ENCODE measurements around the gene ENTPD1. TPM values are rescaled to one million over a fixed set of nuclear protein-coding genes. Genes with fewer than 3 reads are reported as not detected.
"Not testable (repeated sequence)": the region's sequence is repeated elsewhere in the genome, so short reads cannot be mapped to it uniquely, and the experiment has no call there.

Gene ENTPD1
- total RNA-seq, 2 experiments from 2014 or later, result 4.4 to 4.6 TPM

DNA sequence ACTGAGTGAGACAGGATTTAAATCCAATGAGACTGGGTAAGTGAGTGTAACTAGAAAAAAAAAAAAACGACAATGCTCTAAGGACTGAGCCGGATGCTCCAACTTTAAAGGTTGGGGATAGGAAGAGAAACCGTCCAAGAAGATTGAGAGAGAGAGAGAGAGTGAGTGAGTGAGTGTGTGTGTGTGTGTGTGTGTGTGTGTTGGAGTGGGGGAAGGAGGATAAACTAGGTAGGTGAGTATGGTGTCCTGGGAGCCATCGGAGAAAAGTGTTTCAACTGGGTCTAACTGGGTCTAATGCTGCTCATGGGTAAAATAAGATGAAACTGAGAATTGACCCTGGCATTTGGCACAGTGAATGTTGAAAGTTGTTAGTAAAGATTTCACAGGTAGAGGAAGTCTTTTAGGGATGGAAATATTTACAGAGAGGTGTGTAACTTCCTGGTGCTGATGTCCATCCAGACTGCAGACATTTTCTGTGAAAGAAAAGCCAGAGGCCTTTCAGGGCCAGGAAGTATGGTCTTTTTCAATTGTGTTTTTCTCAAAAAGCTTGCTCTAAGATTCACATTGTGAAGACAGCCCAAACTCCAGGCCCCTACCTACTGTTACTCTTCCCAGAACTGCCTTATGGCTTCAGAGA lies 14.2 kb downstream of the ENTPD1 start:
- intact Hi-C loops (cut with micrococcal nuclease), result no loop called here
- Mint-ChIP-seq H3K27me3 (peaks cover 7% of the 10 kb centered on the region), H3K27ac (no peak overlapping the region), H3K4me1 (ENCODE audit: low read depth) (no peaks in the 10 kb centered on the region), H3K36me3 (ENCODE audit: low read depth) (no peaks in the 10 kb centered on the region), H3K9me3 (peaks cover 1% of the 10 kb centered on the region), H3K4me3 (no peak overlapping the region)
- CTCF ChIA-PET, result no interaction called here
- no peak for ATAC-seq
- TF ChIP-seq, protein P1, sequence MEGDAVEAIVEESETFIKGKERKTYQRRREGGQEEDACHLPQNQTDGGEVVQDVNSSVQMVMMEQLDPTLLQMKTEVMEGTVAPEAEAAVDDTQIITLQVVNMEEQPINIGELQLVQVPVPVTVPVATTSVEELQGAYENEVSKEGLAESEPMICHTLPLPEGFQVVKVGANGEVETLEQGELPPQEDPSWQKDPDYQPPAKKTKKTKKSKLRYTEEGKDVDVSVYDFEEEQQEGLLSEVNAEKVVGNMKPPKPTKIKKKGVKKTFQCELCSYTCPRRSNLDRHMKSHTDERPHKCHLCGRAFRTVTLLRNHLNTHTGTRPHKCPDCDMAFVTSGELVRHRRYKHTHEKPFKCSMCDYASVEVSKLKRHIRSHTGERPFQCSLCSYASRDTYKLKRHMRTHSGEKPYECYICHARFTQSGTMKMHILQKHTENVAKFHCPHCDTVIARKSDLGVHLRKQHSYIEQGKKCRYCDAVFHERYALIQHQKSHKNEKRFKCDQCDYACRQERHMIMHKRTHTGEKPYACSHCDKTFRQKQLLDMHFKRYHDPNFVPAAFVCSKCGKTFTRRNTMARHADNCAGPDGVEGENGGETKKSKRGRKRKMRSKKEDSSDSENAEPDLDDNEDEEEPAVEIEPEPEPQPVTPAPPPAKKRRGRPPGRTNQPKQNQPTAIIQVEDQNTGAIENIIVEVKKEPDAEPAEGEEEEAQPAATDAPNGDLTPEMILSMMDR (IDR thresholded peaks at IDR 0.05), result no peak
- POLR2A ChIA-PET, result no interaction called here
- DNase-seq, result no peak

DNA sequence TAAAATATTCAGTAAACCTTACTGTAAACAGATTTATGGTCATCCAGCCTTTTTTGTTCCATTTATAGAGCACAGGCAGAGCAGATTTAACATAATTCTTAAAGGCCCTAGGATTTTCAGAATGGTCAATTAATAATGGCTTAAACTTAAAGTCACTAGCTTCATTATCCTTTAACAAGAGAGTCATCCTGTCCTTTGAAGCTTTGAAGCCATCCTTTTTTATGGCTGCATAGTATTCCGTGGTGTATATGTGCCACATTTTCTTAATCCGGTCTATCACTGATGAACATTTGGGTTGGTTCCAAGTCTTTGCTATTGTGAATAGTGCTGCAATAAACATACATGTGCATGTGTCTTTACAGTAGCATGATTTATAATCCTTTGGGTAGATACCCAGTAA lies 17.5 kb downstream of the ENTPD1 start:
- H3K36me3 Mint-ChIP-seq (ENCODE audit: low read depth); ATAC-seq; POLR2A ChIA-PET; H3K4me3 Mint-ChIP-seq; H3K9me3 Mint-ChIP-seq; DNase-seq; intact Hi-C loops (cut with micrococcal nuclease); H3K27ac Mint-ChIP-seq; H3K4me1 Mint-ChIP-seq (ENCODE audit: low read depth): not testable (repeated sequence)
- CTCF ChIA-PET, result interaction anchor here (1.0 kb wide), 1 partner anchor 18 kb away, joined by 3 read pairs; the partner anchor contains the start of gene ENTPD1
- peaks cover 12% of the 10 kb centered on the region for H3K27me3 Mint-ChIP-seq

DNA sequence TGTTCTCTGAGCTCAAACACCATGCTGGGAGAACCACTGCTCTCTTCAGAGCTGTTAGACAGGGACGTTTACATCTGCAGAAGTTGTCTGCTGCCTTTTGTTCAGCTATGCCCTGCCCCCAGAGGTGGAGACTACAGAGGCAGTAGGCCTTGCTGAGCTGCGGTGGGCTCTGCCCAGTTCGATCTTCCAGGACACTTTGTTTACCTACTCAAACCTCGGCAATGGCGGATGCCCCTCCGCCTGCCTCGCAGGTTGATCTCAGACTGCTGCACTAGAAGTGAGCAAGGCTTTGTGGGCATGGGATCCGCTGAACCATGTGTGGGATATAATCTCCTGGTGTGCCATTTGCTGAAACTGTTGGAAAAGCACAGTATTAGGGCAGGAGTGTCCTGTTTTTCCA lies 21.7 kb downstream of the ENTPD1 start:
- DNase-seq; POLR2A ChIA-PET; intact Hi-C loops (cut with micrococcal nuclease); CTCF ChIA-PET; H3K9me3 Mint-ChIP-seq; H3K4me3 Mint-ChIP-seq; ATAC-seq; H3K4me1 Mint-ChIP-seq (ENCODE audit: low read depth); H3K36me3 Mint-ChIP-seq (ENCODE audit: low read depth); H3K27ac Mint-ChIP-seq: not testable (repeated sequence)
- H3K27me3 Mint-ChIP-seq, result peaks cover 25% of the 10 kb centered on the region

DNA sequence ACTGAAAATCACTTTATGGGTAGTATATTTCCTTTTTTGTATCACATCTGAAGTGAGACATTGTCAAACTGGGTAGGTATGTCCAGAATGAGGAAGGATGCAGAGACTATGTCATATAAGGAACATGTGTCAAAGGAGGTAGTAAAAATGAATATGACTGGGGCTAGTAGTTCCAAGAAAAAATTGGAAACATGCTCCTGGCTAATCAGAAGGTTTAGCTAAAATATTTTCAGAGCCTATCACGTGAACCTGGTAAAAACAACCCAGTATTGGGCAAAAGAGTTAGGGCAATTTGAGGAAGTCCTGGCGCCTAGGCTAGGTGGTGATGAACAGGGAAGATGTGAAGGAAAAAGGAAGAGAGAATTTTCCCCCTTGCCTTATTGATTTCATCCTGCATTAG lies 26.4 kb downstream of the ENTPD1 start:
- DNase-seq (no peak), ATAC-seq (no peak)
- ChIA-PET CTCF (interaction anchor here (1.7 kb wide), 1 partner anchor 88 kb away, joined by 7 read pairs; the partner anchor contains the start of gene TCTN3), POLR2A (no interaction called here)
- Mint-ChIP-seq H3K4me3 (no peak overlapping the region), H3K4me1 (ENCODE audit: low read depth) (peaks cover 3% of the 10 kb centered on the region), H3K36me3 (ENCODE audit: low read depth) (no peaks in the 10 kb centered on the region), H3K27ac (no peak overlapping the region), H3K9me3 (no peaks in the 10 kb centered on the region), H3K27me3 (peaks cover 18% of the 10 kb centered on the region)
- intact Hi-C loops (cut with micrococcal nuclease), result no loop called here
- TF ChIP-seq, protein P1 (IDR thresholded peaks at IDR 0.05), result no peak

DNA sequence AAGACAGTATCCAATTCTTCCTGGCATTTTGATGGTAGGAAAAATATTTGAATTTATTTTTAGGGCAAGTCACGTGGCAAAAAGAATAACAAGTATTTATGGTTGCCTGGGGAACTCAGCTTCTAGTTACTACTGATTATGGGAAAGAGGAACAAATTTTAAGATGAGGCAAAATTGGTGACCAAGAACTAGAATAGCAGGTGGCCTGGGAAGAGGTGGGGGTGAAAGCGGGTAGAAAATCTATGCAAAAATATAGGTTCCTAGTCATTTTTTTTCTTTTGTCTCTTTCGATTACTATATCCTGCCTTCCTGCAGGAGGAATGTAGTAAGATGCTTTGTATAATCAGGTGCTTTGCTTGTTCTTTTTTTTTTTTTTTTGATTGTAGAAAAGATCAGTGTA lies 27.8 kb downstream of the ENTPD1 start:
- ATAC-seq (no peak), DNase-seq (no peak)
- CTCF ChIA-PET, result no interaction called here
- TF ChIP-seq, protein P1 (IDR thresholded peaks at IDR 0.05), result no peak
- Mint-ChIP-seq H3K4me3 (no peak overlapping the region), H3K4me1 (ENCODE audit: low read depth) (peaks cover 3% of the 10 kb centered on the region), H3K36me3 (ENCODE audit: low read depth) (no peaks in the 10 kb centered on the region), H3K27me3 (peaks cover 16% of the 10 kb centered on the region), H3K9me3 (no peaks in the 10 kb centered on the region), H3K27ac (no peak overlapping the region)
- intact Hi-C loops (cut with micrococcal nuclease), result no loop called here
- POLR2A ChIA-PET, result interaction anchor here (0.6 to 0.7 kb wide), 3 partner anchors 15 to 156 kb away, joined by 3 read pairs; no protein-coding TSS in a partner anchor

DNA sequence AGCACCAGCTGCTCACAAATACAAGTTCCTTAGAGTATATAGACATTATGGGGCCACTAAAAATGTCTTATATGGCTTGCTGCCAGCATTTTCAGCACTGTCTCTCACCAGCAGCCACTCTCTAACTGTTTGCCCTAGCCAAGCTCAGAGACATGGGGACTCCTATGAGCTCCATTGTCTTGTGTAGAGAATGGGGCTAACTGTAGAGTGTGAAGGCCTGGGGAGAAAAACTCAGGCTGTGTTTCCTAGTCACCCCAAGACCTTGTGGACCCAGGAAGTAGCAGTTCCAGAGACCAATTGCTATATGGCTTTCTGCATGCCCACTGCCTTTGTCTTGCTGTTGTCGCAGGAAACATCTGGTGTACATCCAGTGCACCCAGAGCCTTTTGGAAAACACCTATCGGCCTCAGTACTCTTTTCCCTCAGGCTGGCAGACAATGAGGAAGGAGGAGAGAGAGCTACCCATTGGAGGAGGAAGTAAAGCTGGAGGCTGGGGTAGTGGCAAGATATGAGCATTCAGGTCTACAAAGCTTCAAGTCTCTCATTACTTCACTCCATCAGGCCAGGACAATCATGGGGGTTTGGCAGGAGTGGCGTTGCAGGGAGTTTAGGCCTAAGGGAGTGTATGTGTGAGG lies 28.4 kb downstream of the ENTPD1 start:
- H3K27me3 Mint-ChIP-seq, result peaks cover 14% of the 10 kb centered on the region
- no peak overlapping the region for H3K4me3 Mint-ChIP-seq
- TF ChIP-seq, protein P1 (IDR thresholded peaks at IDR 0.05), result no peak
- H3K27ac Mint-ChIP-seq, result no peak overlapping the region
- ATAC-seq (no peak), DNase-seq (no peak)
- ChIA-PET CTCF (interaction anchor here (1.9 kb wide), 1 partner anchor 91 kb away, joined by 5 read pairs; the partner anchor contains the start of gene TCTN3), POLR2A (interaction anchor here (0.7 kb wide), 1 partner anchor 27 kb away, joined by 3 read pairs; no protein-coding TSS in a partner anchor)
- H3K9me3 Mint-ChIP-seq, result no peaks in the 10 kb centered on the region
- H3K36me3 Mint-ChIP-seq (ENCODE audit: low read depth), result no peaks in the 10 kb centered on the region
- peaks cover 3% of the 10 kb centered on the region for H3K4me1 Mint-ChIP-seq (ENCODE audit: low read depth)
- intact Hi-C loops (cut with micrococcal nuclease), result no loop called here
